Mesenchymal stem cell (in vitro differentiated cells and primary cell): ENCODE measurements around the gene KCNH1.

ENCODE experiments used
- DNase-seq: peaks from one replicate; pipeline ENCODE4 v3.0.0-alpha.2; 2013
- H2AFZ ChIP-seq: one replicate; pipeline ENCODE4 v1.6.1; 2013; ENCODE audit warnings: low read depth, mild to moderate bottlenecking, control low read depth, inconsistent platforms, low read length, moderate library complexity
- H2AK5ac ChIP-seq: 2 replicates; pipeline ENCODE4 v1.6.1; 2013; ENCODE audit warnings: low read length, moderate library complexity, mild to moderate bottlenecking, inconsistent platforms; ENCODE audit not compliant: severe bottlenecking
- H2BK120ac ChIP-seq: one replicate; pipeline ENCODE4 v1.6.1; 2013; ENCODE audit warnings: low read depth, mild to moderate bottlenecking, inconsistent platforms, low read length, moderate library complexity
- H2BK12ac ChIP-seq, 2 experiments: one replicate each; pipeline ENCODE4 v1.6.1; 2013; ENCODE audit warnings: inconsistent platforms in 2 of 2, low read length in 2 of 2, mild to moderate bottlenecking in 2 of 2, moderate library complexity in 2 of 2, control low read depth in 1 of 2
- H2BK15ac ChIP-seq: one replicate; pipeline ENCODE4 v1.6.1; 2013; ENCODE audit warnings: mild to moderate bottlenecking, low read depth, inconsistent platforms; ENCODE audit not compliant: poor library complexity, severe bottlenecking
- H2BK5ac ChIP-seq: 2 replicates; pipeline ENCODE4 v1.6.1; 2013; ENCODE audit warnings: low read depth, mild to moderate bottlenecking, low read length, control low read depth, inconsistent platforms; ENCODE audit not compliant: poor library complexity, severe bottlenecking
- H3K14ac ChIP-seq, 2 experiments: one replicate each; pipeline ENCODE4 v1.6.1; 2013; ENCODE audit warnings: inconsistent platforms in 2 of 2, low read length in 2 of 2, control low read depth in 1 of 2, mild to moderate bottlenecking in 1 of 2, moderate library complexity in 1 of 2
- H3K18ac ChIP-seq, 2 experiments: one replicate each; pipeline ENCODE4 v1.6.1; 2013; ENCODE audit warnings: inconsistent platforms in 2 of 2, low read length in 2 of 2, control low read depth in 1 of 2, low read depth in 1 of 2, mild to moderate bottlenecking in 1 of 2
- H3K23ac ChIP-seq, 2 experiments: one replicate each; pipeline ENCODE4 v1.6.1; 2013; ENCODE audit warnings: inconsistent platforms in 2 of 2, low read length in 2 of 2, mild to moderate bottlenecking in 2 of 2, moderate library complexity in 2 of 2, control low read depth in 1 of 2
- H3K27ac ChIP-seq: 2 replicates; pipeline ENCODE4 v1.5.1; 2013; ENCODE audit warnings: mild to moderate bottlenecking, moderate library complexity, low read length, control low read depth, inconsistent platforms; ENCODE audit not compliant: poor library complexity, severe bottlenecking
- H3K27me3 ChIP-seq, 2 experiments: 2 replicates each; pipeline versions ENCODE4 v1.6.1 to v1.7.0; 2013; ENCODE audit warnings: low read length in 2 of 2, mild to moderate bottlenecking in 2 of 2, moderate library complexity in 2 of 2, control low read depth in 1 of 2, inconsistent platforms in 1 of 2; ENCODE audit not compliant: control insufficient read depth in 1 of 2, insufficient read depth in 1 of 2
- H3K36me3 ChIP-seq, 2 experiments: 2 replicates each; pipeline versions ENCODE4 v1.6.1 to v1.7.0; 2013; ENCODE audit warnings: low read length in 2 of 2, control low read depth in 1 of 2, inconsistent platforms in 1 of 2, low read depth in 1 of 2, mild to moderate bottlenecking in 1 of 2; ENCODE audit not compliant: insufficient read depth in 2 of 2, control insufficient read depth in 1 of 2
- H3K4ac ChIP-seq, 2 experiments: one replicate each; pipeline ENCODE4 v1.6.1; 2013; ENCODE audit warnings: inconsistent platforms in 2 of 2, low read length in 2 of 2, mild to moderate bottlenecking in 2 of 2, moderate library complexity in 2 of 2, control low read depth in 1 of 2, low read depth in 1 of 2
- H3K4me1 ChIP-seq: 2 replicates; pipeline ENCODE4 v1.6.1; 2013; ENCODE audit warnings: low read depth, low read length, control low read depth; ENCODE audit not compliant: control insufficient read depth, insufficient read depth
- H3K4me2 ChIP-seq: 2 replicates; pipeline ENCODE4 v1.6.1; 2013; ENCODE audit warnings: low read length, mild to moderate bottlenecking, inconsistent platforms; ENCODE audit not compliant: poor library complexity, severe bottlenecking
- H3K4me3 ChIP-seq, 2 experiments: 2 replicates each; pipeline versions ENCODE4 v1.5.1 to v1.7.0; 2013; ENCODE audit warnings: low read length in 2 of 2, mild to moderate bottlenecking in 2 of 2, control low read depth in 1 of 2, low read depth in 1 of 2; ENCODE audit not compliant: insufficient read depth in 1 of 2
- H3K79me1 ChIP-seq: replicated peaks from 2 replicates; pipeline ENCODE4 v1.6.1; 2013; ENCODE audit warnings: mild to moderate bottlenecking, control low read depth, low read length, inconsistent platforms; ENCODE audit not compliant: poor library complexity, severe bottlenecking
- H3K9ac ChIP-seq: 2 replicates; pipeline ENCODE4 v1.7.0; 2013; ENCODE audit warnings: mild to moderate bottlenecking, low read length, moderate library complexity
- H3K9me3 ChIP-seq: 2 replicates; pipeline ENCODE4 v1.7.0; 2013; ENCODE audit warnings: mild to moderate bottlenecking, low read length; ENCODE audit not compliant: control insufficient read depth
- H4K8ac ChIP-seq: one replicate; pipeline ENCODE4 v1.6.1; 2013; ENCODE audit warnings: inconsistent platforms, mild to moderate bottlenecking, low read length, moderate library complexity
- H4K91ac ChIP-seq: one replicate; pipeline ENCODE4 v1.6.1; 2013; ENCODE audit warnings: mild to moderate bottlenecking, low read length, inconsistent platforms
- WGBS: methylation state at CpG from one replicate; pipeline ENCODE4 v1.1.7; 2013; ENCODE audit warnings: mixed read lengths; 5-methylcytosine and 5-hydroxymethylcytosine counted together

KCNH1 gene

DNA sequence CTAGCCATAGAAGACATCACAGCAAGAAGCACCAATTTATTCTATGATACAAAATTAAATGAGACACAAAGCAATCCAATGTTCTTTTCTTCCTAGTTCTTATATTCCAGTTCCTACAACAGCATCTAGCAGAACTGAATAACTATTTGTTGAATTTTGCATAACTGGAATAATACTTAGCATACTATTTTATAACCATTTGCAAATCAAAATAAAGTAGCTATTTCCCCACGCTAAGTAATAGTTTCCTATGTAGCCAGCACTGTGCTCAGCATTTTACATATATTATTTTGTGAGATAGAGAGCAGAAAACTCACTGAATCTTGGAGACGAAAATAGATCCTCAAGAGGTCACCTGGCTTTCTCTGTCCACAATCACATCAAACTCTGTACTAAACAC lies 42.1 kb downstream of the KCNH1 start:
- WGBS = 76% methylated on average over 2 of the region's 2 CpGs
- H3K23ac ChIP-seq = no peak overlapping the region
- no peaks in the 10 kb centered on the region for H3K27me3 ChIP-seq
- no peak overlapping the region for H3K4me2 ChIP-seq
- H3K27ac ChIP-seq = no peak overlapping the region
- H4K8ac ChIP-seq = no peak overlapping the region
- H2BK120ac ChIP-seq = no peak overlapping the region
- no peak overlapping the region for H3K4me3 ChIP-seq
- no peak overlapping the region for H2BK15ac ChIP-seq
- no peak overlapping the region for H3K18ac ChIP-seq
- H3K9me3 ChIP-seq = no peaks in the 10 kb centered on the region
- no peak overlapping the region for H2BK5ac ChIP-seq
- no peaks in the 10 kb centered on the region for H3K4me1 ChIP-seq
- no peaks in the 10 kb centered on the region for H3K79me1 ChIP-seq
- H3K9ac ChIP-seq = no peak overlapping the region
- no peak overlapping the region for H3K14ac ChIP-seq
- no peak overlapping the region for H3K4ac ChIP-seq
- H2AFZ ChIP-seq = no peak overlapping the region
- no peaks in the 10 kb centered on the region for H3K36me3 ChIP-seq
- H2AK5ac ChIP-seq = no peak overlapping the region
- H4K91ac ChIP-seq = no peak overlapping the region
- DNase-seq = no peak
- no peak overlapping the region for H2BK12ac ChIP-seq

DNA sequence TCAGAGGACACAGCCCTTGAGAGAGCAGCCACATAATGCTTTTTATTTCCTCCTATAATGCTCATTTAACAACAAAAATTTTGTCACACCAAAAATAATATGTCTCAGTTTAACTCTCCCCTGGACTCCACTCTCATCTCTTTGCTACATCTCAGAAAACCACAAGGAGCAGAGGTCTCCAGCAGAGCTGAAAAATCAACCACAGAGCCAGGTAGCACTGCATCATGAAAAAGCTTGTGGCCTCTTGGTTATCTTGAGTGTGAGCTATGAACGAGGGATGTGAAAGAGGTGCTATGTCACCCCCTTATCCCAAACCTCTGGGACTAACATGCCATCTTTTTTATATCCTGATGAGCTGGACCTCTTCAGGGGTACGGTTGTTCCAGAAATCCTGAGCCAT lies 44.4 kb downstream of the KCNH1 start:
- Histone ChIP-seq H3K79me1 (no peaks in the 10 kb centered on the region), H2AFZ (no peak overlapping the region), H3K4ac (no peak overlapping the region), H3K9me3 (no peaks in the 10 kb centered on the region), H3K27ac (no peak overlapping the region), H2BK12ac (no peak overlapping the region), H3K4me2 (peak overlapping the region; percentile 41), H3K9ac (no peak overlapping the region), H3K36me3 (no peaks in the 10 kb centered on the region), H2BK15ac (no peak overlapping the region), H3K4me1 (no peaks in the 10 kb centered on the region), H3K23ac (no peak overlapping the region), H2BK5ac (no peak overlapping the region), H3K18ac (no peak overlapping the region), H3K27me3 (no peaks in the 10 kb centered on the region), H3K4me3 (no peak overlapping the region), H3K14ac (no peak overlapping the region), H4K8ac (no peak overlapping the region), H2BK120ac (no peak overlapping the region), H2AK5ac (no peak overlapping the region), H4K91ac (no peak overlapping the region)
- WGBS = 33% methylated on average over 1 of the region's 2 CpGs
- DNase-seq = no peak

DNA sequence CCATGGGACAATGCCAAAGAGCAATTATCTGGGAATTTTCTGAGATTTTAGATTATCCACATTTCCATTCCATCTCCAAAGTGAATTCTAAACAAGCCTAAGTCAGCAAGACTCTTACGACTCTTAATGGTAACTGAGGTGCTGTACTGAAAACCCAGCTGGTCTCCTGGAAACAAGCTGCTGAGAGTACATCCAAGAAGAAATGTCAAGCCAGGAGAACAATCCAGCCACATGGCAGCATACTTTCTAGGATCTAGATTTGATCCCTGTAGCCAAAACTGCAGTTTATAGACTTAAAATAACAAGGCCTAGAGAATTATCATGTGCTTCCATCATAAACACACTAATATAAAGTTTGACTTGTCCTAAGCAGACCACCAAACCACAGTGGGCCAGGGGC lies 45.8 kb downstream of the KCNH1 start:
- H3K4me3 ChIP-seq = no peak overlapping the region
- H2BK15ac ChIP-seq = no peak overlapping the region
- H2AFZ ChIP-seq = no peak overlapping the region
- H3K4me1 ChIP-seq = no peaks in the 10 kb centered on the region
- H3K23ac ChIP-seq = no peak overlapping the region
- no peaks in the 10 kb centered on the region for H3K9me3 ChIP-seq
- no peak for DNase-seq
- no peak overlapping the region for H4K91ac ChIP-seq
- H3K27me3 ChIP-seq = no peaks in the 10 kb centered on the region
- no peak overlapping the region for H2BK120ac ChIP-seq
- no peak overlapping the region for H3K18ac ChIP-seq
- H3K27ac ChIP-seq = no peak overlapping the region
- WGBS = 96% methylated on average over 1 of the region's 1 CpG
- H3K79me1 ChIP-seq = no peaks in the 10 kb centered on the region
- H3K14ac ChIP-seq = no peak overlapping the region
- no peak overlapping the region for H4K8ac ChIP-seq
- no peak overlapping the region for H3K4ac ChIP-seq
- H3K9ac ChIP-seq = no peak overlapping the region
- H2AK5ac ChIP-seq = no peak overlapping the region
- H3K36me3 ChIP-seq = no peaks in the 10 kb centered on the region
- H3K4me2 ChIP-seq = no peak overlapping the region
- no peak overlapping the region for H2BK12ac ChIP-seq
- no peak overlapping the region for H2BK5ac ChIP-seq

DNA sequence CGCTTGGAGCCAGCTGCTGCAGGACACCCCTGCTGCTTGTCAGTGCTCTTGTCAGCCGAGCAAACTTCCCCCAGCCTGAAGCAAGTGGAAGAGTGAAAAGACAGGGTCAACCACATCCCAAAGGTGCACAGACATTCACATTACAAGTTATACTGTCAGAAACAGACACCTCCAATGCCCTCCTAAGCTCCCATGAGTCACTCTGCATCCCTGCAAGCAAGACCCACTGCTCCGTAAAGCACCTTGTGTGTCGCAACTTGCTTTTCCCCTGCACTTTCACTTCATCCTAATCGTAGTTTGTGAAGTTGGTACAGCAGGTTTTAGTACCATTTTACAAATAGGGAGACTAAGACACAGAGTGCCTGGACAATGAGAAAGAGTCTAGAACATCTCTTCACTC lies 51.1 kb downstream of the KCNH1 start:
- Histone ChIP-seq H4K91ac (no peak overlapping the region), H3K14ac (no peak overlapping the region), H4K8ac (no peak overlapping the region), H3K9ac (no peak overlapping the region), H3K4me3 (no peak overlapping the region), H3K27ac (no peak overlapping the region), H3K36me3 (peaks cover 0 to 4% of the 10 kb centered on the region in 2 experiments), H3K23ac (no peak overlapping the region), H2BK15ac (no peak overlapping the region), H3K18ac (no peak overlapping the region), H2BK5ac (no peak overlapping the region), H2BK120ac (no peak overlapping the region), H2BK12ac (no peak overlapping the region), H2AK5ac (no peak overlapping the region), H3K27me3 (no peaks in the 10 kb centered on the region), H3K4me2 (no peak overlapping the region), H3K79me1 (no peaks in the 10 kb centered on the region), H2AFZ (no peak overlapping the region), H3K4ac (no peak overlapping the region), H3K9me3 (no peaks in the 10 kb centered on the region), H3K4me1 (peaks cover 4% of the 10 kb centered on the region)
- DNase-seq = no peak
- WGBS = 65% methylated on average over 4 of the region's 5 CpGs
